Measurements from ENCODE around the gene SLC17A1.
"Not testable (repeated sequence)": the region's sequence is repeated elsewhere in the genome, so short reads cannot be mapped to it uniquely, and the experiment has no call there.

SLC17A1 gene

GRCh38 chr6:25756382-25757363 lies 75.2 kb downstream of the SLC17A1 start:
- no peak for DNase-seq (ENCODE audit: low read depth)

- DNase-seq (ENCODE audit: low read depth), result no peak
These were observed 76.4 kb downstream of the SLC17A1 start for GRCh38 chr6:25755483-25755882.

GRCh38 chr6:25754535-25754934 lies 77.3 kb downstream of the SLC17A1 start, which contains the start of gene SLC17A4:
TSS of gene SLC17A4 (plus strand) at chr6:25754742. CDS start at chr6:25761963, 7,221 bp downstream.
- DNase-seq (ENCODE audit: low read depth), result no peak

- no peak for DNase-seq (ENCODE audit: low read depth)
These were observed 78.8 kb downstream of the SLC17A1 start for GRCh38 chr6:25753079-25753478.

GRCh38 chr6:25750906-25751305 lies 80.9 kb downstream of the SLC17A1 start:
- no peak for DNase-seq (ENCODE audit: low read depth)

- DNase-seq (ENCODE audit: low read depth), result no peak
These were observed 82.0 kb downstream of the SLC17A1 start for GRCh38 chr6:25749837-25750236.

GRCh38 chr6:25748601-25749517 lies 83.0 kb downstream of the SLC17A1 start:
- DNase-seq (ENCODE audit: low read depth), result not testable (repeated sequence)

GRCh38 chr6:25748049-25748448 lies 83.8 kb downstream of the SLC17A1 start:
- DNase-seq (ENCODE audit: low read depth), result no peak

GRCh38 chr6:25747477-25747876 lies 84.4 kb downstream of the SLC17A1 start:
- no peak for DNase-seq (ENCODE audit: low read depth)

- DNase-seq (ENCODE audit: low read depth), result no peak
These were observed 84.9 kb downstream of the SLC17A1 start for GRCh38 chr6:25746968-25747367.

GRCh38 chr6:25745836-25746235 lies 86.0 kb downstream of the SLC17A1 start:
- DNase-seq (ENCODE audit: low read depth), result no peak

- no peak for DNase-seq (ENCODE audit: low read depth)
These were observed 88.0 kb downstream of the SLC17A1 start for GRCh38 chr6:25743868-25744267.

GRCh38 chr6:25735261-25735660 lies 96.6 kb downstream of the SLC17A1 start:
- no peak for DNase-seq (ENCODE audit: low read depth)
